DMS153 (cell line): Measurements from ENCODE around the gene FAM135A.
"Not testable (repeated sequence)": the region's sequence is repeated elsewhere in the genome, so short reads cannot be mapped to it uniquely, and the experiment has no call there.

ENCODE experiments used
- DNase-seq: peaks from one replicate; lab custom pipeline; 2025; lab: John Stamatoyannopoulos, UW

FAM135A gene

GRCh38 chr6:70396796-70397729 is 16.2 kb upstream of the FAM135A start:
- no peak for DNase-seq

GRCh38 chr6:70398783-70399728 is 14.3 kb upstream of the FAM135A start:
- peak; percentile 49 for DNase-seq

- no peak for DNase-seq
Measured at GRCh38 chr6:70404658-70405057, 8.7 kb upstream of the FAM135A start.

- DNase-seq: no peak
Measured at GRCh38 chr6:70409216-70409615, 4.1 kb upstream of the FAM135A start.

- no peak for DNase-seq
Measured at GRCh38 chr6:70411542-70412251, 1.6 kb upstream of the FAM135A start.

- DNase-seq: no peak
Measured at GRCh38 chr6:70412252-70413113, 825 bp upstream of the FAM135A start.

GRCh38 chr6:70413992-70414494 is 735 bp downstream of the FAM135A start:
- DNase-seq: no peak

GRCh38 chr6:70414813-70415212 is 1.5 kb downstream of the FAM135A start:
- no peak for DNase-seq

- no peak for DNase-seq
Measured at GRCh38 chr6:70415247-70415646, 1.9 kb downstream of the FAM135A start.

- DNase-seq: no peak
Measured at GRCh38 chr6:70415660-70416059, 2.4 kb downstream of the FAM135A start.

- no peak for DNase-seq
Measured at GRCh38 chr6:70421509-70421908, 8.2 kb downstream of the FAM135A start.

- no peak for DNase-seq
Measured at GRCh38 chr6:70423189-70424134, 10.2 kb downstream of the FAM135A start.

GRCh38 chr6:70424291-70424690 is 11.0 kb downstream of the FAM135A start:
- no peak for DNase-seq

- DNase-seq: no peak
Measured at GRCh38 chr6:70436320-70436719, 23.0 kb downstream of the FAM135A start.

- DNase-seq: no peak
Measured at GRCh38 chr6:70445001-70445400, 31.7 kb downstream of the FAM135A start.

- DNase-seq: not testable (repeated sequence)
Measured at GRCh38 chr6:70447343-70448070, 34.2 kb downstream of the FAM135A start.

- not testable (repeated sequence) for DNase-seq
Measured at GRCh38 chr6:70453899-70454298, 40.6 kb downstream of the FAM135A start.

- DNase-seq: no peak
Measured at GRCh38 chr6:70456735-70457134, 43.4 kb downstream of the FAM135A start.

GRCh38 chr6:70459235-70459634 is 45.9 kb downstream of the FAM135A start:
- no peak for DNase-seq
